IMR-90 (cell line): Measurements from ENCODE around the gene ST7. TPM values are rescaled to one million over a fixed set of nuclear protein-coding genes. Genes with fewer than 3 reads are reported as not detected.

Experiments used
- ATAC-seq: fragments of 200-7000 bp; cut with Tn5 transposase; 2 replicates; pipeline ENCODE4 v1.9.1; 2020; ENCODE audit warnings: low read depth, mild to moderate bottlenecking, moderate library complexity
- BruUV-seq: library from RNA; stranded (reverse); fragments of 400-500 nt; replicated peaks from 2 replicates; lab custom pipeline; 2021; lab: Mats Ljungman, UMichigan
- CTCF ChIA-PET: fragments of 300-600 bp; formaldehyde crosslinking; extraction: SDS; loops from one replicate; lab custom pipeline; 2021; ENCODE audit warnings: antibody characterized with exemption; lab: Yijun Ruan, JAX
- POLR2A ChIA-PET: fragments of 300-600 bp; sonication (Branson Sonifier 250); formaldehyde crosslinking; loops from one replicate; lab custom pipeline; 2022; ENCODE audit warnings: antibody characterized with exemption; ENCODE audit not compliant: unreplicated experiment; lab: Charles Lee
- DNase-seq: peaks from one replicate; pipeline ENCODE4 v3.0.0; 2013
- H2AFZ ChIP-seq: replicated peaks from 2 replicates; pipeline ENCODE3; 2013; ENCODE audit warnings: low read length, mild to moderate bottlenecking; ENCODE audit not compliant: poor library complexity
- H2AK5ac ChIP-seq: 2 replicates; pipeline ENCODE4 v1.6.1; 2013; ENCODE audit warnings: low read depth, low read length, inconsistent platforms
- H2AK9ac ChIP-seq: replicated peaks from 2 replicates; pipeline ENCODE3; 2013; ENCODE audit warnings: mild to moderate bottlenecking, low read depth, low read length, moderate library complexity; ENCODE audit not compliant: poor library complexity
- H2BK120ac ChIP-seq: 2 replicates; pipeline ENCODE4 v1.6.1; 2013; ENCODE audit warnings: low read depth, low read length, inconsistent platforms
- H2BK15ac ChIP-seq: 3 replicates; pipeline ENCODE4 v1.6.1; 2013; ENCODE audit warnings: low read depth, low read length, inconsistent platforms
- H2BK20ac ChIP-seq: 2 replicates; pipeline ENCODE4 v1.6.1; 2013; ENCODE audit warnings: low read depth, mild to moderate bottlenecking, inconsistent platforms, low read length, moderate library complexity
- H2BK5ac ChIP-seq: 2 replicates; pipeline ENCODE4 v1.6.1; 2013; ENCODE audit warnings: mild to moderate bottlenecking, low read depth, low read length, inconsistent platforms; ENCODE audit not compliant: poor library complexity, severe bottlenecking
- H3K14ac ChIP-seq: replicated peaks from 2 replicates; pipeline ENCODE4 v1.6.1; 2013; ENCODE audit warnings: low read depth, low read length, inconsistent platforms
- H3K18ac ChIP-seq: 2 replicates; pipeline ENCODE4 v1.6.1; 2013; ENCODE audit warnings: low read depth, low read length, control low read depth
- H3K23ac ChIP-seq: 2 replicates; pipeline ENCODE4 v1.6.1; 2013; ENCODE audit warnings: low read depth, low read length, inconsistent platforms
- H3K27ac ChIP-seq: 2 replicates; pipeline ENCODE4 v1.5.1; 2013; ENCODE audit warnings: mild to moderate bottlenecking, control low read depth, low read length; ENCODE audit not compliant: insufficient read depth
- H3K27me3 ChIP-seq: 2 replicates; pipeline ENCODE4 v1.6.1; 2013; ENCODE audit warnings: low read length; ENCODE audit not compliant: control insufficient read depth, insufficient read depth
- H3K36me3 ChIP-seq: 2 replicates; pipeline ENCODE4 v1.6.1; 2013; ENCODE audit warnings: low read length, mixed read lengths; ENCODE audit not compliant: control insufficient read depth, insufficient read depth
- H3K4ac ChIP-seq: 2 replicates; pipeline ENCODE4 v1.6.1; 2013; ENCODE audit warnings: low read depth, low read length, inconsistent platforms
- H3K4me1 ChIP-seq: 2 replicates; pipeline ENCODE4 v1.6.1; 2013; ENCODE audit warnings: low read length, mixed read lengths; ENCODE audit not compliant: control insufficient read depth, insufficient read depth
- H3K4me2 ChIP-seq: 2 replicates; pipeline ENCODE4 v1.6.1; 2013; ENCODE audit warnings: low read depth, mild to moderate bottlenecking, control low read depth, low read length, moderate library complexity
- H3K4me3 ChIP-seq: 2 replicates; pipeline ENCODE4 v1.5.1; 2013; ENCODE audit warnings: low read depth, mild to moderate bottlenecking, control low read depth, low read length, moderate library complexity; ENCODE audit not compliant: insufficient read depth
- H3K56ac ChIP-seq: 2 replicates; pipeline ENCODE4 v1.6.1; 2013; ENCODE audit warnings: low read length, inconsistent platforms; ENCODE audit not compliant: insufficient read depth; ENCODE audit errors: extremely low read depth
- H3K79me1 ChIP-seq, 2 experiments: 2 replicates each; pipeline ENCODE4 v1.6.1; 2013; ENCODE audit warnings: low read length in 2 of 2, inconsistent platforms in 1 of 2, low read depth in 1 of 2
- H3K9ac ChIP-seq: 2 replicates; pipeline ENCODE4 v1.6.1; 2013; ENCODE audit warnings: low read depth, low read length, control low read depth
- H3K9me1 ChIP-seq: 2 replicates; pipeline ENCODE4 v1.6.1; 2013; ENCODE audit warnings: low read length, inconsistent platforms; ENCODE audit not compliant: insufficient read depth
- H3K9me3 ChIP-seq: 2 replicates; pipeline ENCODE4 v1.6.1; 2013; ENCODE audit warnings: low read length; ENCODE audit not compliant: control insufficient read depth, insufficient read depth
- H4K20me1 ChIP-seq: 2 replicates; pipeline ENCODE4 v1.6.1; 2013; ENCODE audit warnings: low read length, inconsistent platforms; ENCODE audit not compliant: insufficient read depth
- H4K5ac ChIP-seq: 2 replicates; pipeline ENCODE4 v1.6.1; 2013; ENCODE audit warnings: mild to moderate bottlenecking, low read depth, low read length, control low read depth
- H4K8ac ChIP-seq, 2 experiments: 2 replicates each; pipeline ENCODE4 v1.6.1; 2013; ENCODE audit warnings: low read depth in 2 of 2, low read length in 2 of 2, control low read depth in 1 of 2, inconsistent platforms in 1 of 2
- H4K91ac ChIP-seq: 2 replicates; pipeline ENCODE4 v1.6.1; 2013; ENCODE audit warnings: low read depth, low read length, inconsistent platforms; ENCODE audit not compliant: insufficient read depth
- BHLHE40 ChIP-seq: fragments of 150-350 bp; IDR thresholded peaks from 2 replicates; pipeline ENCODE4 v1.6.1; 2016; ENCODE audit warnings: mild to moderate bottlenecking, low read depth, low read length
- CHD1 ChIP-seq: IDR thresholded peaks from 2 replicates; pipeline ENCODE4 v1.6.1; 2012; ENCODE audit warnings: low read depth, low read length, improper control_type of control experiment
- CTCF ChIP-seq: conservative IDR thresholded peaks from 2 replicates; pipeline ENCODE4 v1.5.1; 2012; ENCODE audit warnings: mild to moderate bottlenecking, low read depth, low read length, improper control_type of control experiment
- ELK1 ChIP-seq: fragments of 150-350 bp; IDR thresholded peaks from 2 replicates; pipeline ENCODE4 v1.6.1; 2016; ENCODE audit warnings: low read depth, mild to moderate bottlenecking, low read length, moderate library complexity, borderline replicate concordance
- MAFK ChIP-seq: IDR thresholded peaks from 2 replicates; pipeline ENCODE4 v1.6.1; 2012; ENCODE audit warnings: low read depth, low read length, improper control_type of control experiment
- MXI1 ChIP-seq: IDR thresholded peaks from 2 replicates; pipeline ENCODE4 v1.6.1; 2012; ENCODE audit warnings: low read depth, mild to moderate bottlenecking, low read length, moderate library complexity, borderline replicate concordance
- NFE2L2 ChIP-seq: fragments of 150-350 bp; IDR thresholded peaks from 2 replicates; pipeline ENCODE4 v1.6.1; 2016; ENCODE audit warnings: low read depth, mild to moderate bottlenecking, low read length
- POLR2A ChIP-seq: IDR thresholded peaks from 2 replicates; pipeline ENCODE4 v1.6.1; 2012; ENCODE audit warnings: mild to moderate bottlenecking, low read depth, low read length
- RAD21 ChIP-seq: IDR thresholded peaks from 2 replicates; pipeline ENCODE4 v1.6.1; 2012; ENCODE audit warnings: low read length, improper control_type of control experiment
- SMC3 ChIP-seq: fragments of 150-350 bp; IDR thresholded peaks from 2 replicates; pipeline ENCODE4 v1.6.1; 2016; ENCODE audit warnings: low read depth, mild to moderate bottlenecking, antibody characterized with exemption, low read length, moderate library complexity
- WGBS, 2 experiments: methylation state at CpG; one replicate each; pipeline versions ENCODE4 v1.1.5 to v1.1.7; 2013; ENCODE audit warnings: missing lambda C conversion rate in 2 of 2; ENCODE audit not compliant: insufficient read length in 1 of 2; ENCODE audit errors: extremely low coverage in 2 of 2; 5-methylcytosine and 5-hydroxymethylcytosine counted together
- dilution Hi-C: fragments of 300-500 bp; cut with HindIII; formaldehyde crosslinking; loops from one replicate; pipeline ENCODE4 v1.14.3; 2018; ENCODE audit warnings: low sequenced_read_pairs; ENCODE audit not compliant: unreplicated experiment
- in situ Hi-C: fragments of 300-500 bp; cut with MboI; formaldehyde crosslinking; loops from 3 replicates; pipeline ENCODE4 v1.14.3; 2019; ENCODE audit warnings: low sequenced_read_pairs, inconsistent platforms, mixed read lengths
- intact Hi-C: fragments of 100-400 bp; cut with micrococcal nuclease; formaldehyde crosslinking; loops from 2 replicates; pipeline ENCODE4 v1.10.0; 2022
- polyA plus RNA-seq, 3 experiments: library from polyadenylated mRNA; depleted of rRNA; stranded (reverse); fragments of >200 nt; gene quantifications; 2 replicates each; pipeline ENCODE4 v1.2.3, GENCODE V29; 2012; ENCODE audit warnings: low replicate concordance in 1 of 3
- total RNA-seq: library from RNA; depleted of rRNA; stranded (reverse); fragments of >200 nt; gene quantifications from 2 replicates; pipeline ENCODE4 v1.2.3, GENCODE V29; 2012

ST7 gene
- total and polyA plus RNA-seq, 2 of the 4 experiments (the other 2 are of a cell fraction), result 18.6 to 26.0 TPM

DNA sequence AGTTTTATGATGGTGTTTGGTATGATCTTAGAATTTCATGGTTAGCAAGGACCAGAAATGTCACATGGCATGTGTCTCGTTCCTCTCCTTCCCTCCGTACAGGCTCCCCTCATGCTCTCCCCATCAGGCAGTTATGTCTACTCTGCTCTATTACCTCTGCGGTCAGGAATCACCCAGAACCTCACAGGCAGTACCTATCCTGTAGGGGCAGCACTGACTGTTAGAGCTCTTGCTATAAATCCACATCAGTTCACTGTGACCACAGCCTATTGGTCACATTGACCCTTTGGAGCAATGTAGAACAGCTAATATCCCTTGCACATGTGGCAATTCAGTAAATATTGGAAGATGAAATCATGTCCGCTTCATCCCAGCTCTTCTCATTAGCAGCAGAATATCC lies 217.8 kb downstream of the ST7 start:
- intact Hi-C loops, result no loop called here
- WGBS, 2 experiments, result no CpG with 5 or more reads among the region's 4 CpGs

More for the DNA sequence above, 217.8 kb downstream of the ST7 start:
- 0 out of 4 replicates have a peak overlapping the region, but pooled peaks of 1 of the 2 experiments have one; percentile 1 for H4K8ac ChIP-seq
- H2AFZ ChIP-seq, result no peak overlapping the region
- no peak overlapping the region for H2AK9ac ChIP-seq
- H2BK20ac ChIP-seq, result peak overlapping the region; percentile 67
- dilution Hi-C loops (no loop called here), in situ Hi-C loops (no loop called here)
- no peaks in the 10 kb centered on the region for H3K27me3 ChIP-seq
- TF ChIP-seq CTCF (no peak), NFE2L2 (no peak), MXI1 (no peak), POLR2A (no peak), ELK1 (no peak), BHLHE40 (no peak), CHD1 (no peak), SMC3 (no peak), RAD21 (no peak), MAFK (no peak)
- no peak overlapping the region for H3K4me2 ChIP-seq
- ChIA-PET CTCF (interaction anchor here (0.7 kb wide), 1 partner anchor 37 kb away, joined by 3 read pairs; no protein-coding TSS in a partner anchor), POLR2A (interaction anchor here (0.6 kb wide), 1 partner anchor 47 kb away, joined by 3 read pairs; no protein-coding TSS in a partner anchor)
- H4K91ac ChIP-seq, result peak overlapping the region; percentile 72
- no peak for DNase-seq
- H3K56ac ChIP-seq, result no peak overlapping the region
- peak overlapping the region; percentile 78 for H3K4ac ChIP-seq
- H3K9ac ChIP-seq, result no peak overlapping the region
- peak overlapping the region; percentile 80; the same call in 1 of the 3 replicates for H2BK15ac ChIP-seq
- peaks cover 5% of the 10 kb centered on the region; the same call in 1 of the 2 replicates for H3K36me3 ChIP-seq
- H3K23ac ChIP-seq, result no peak overlapping the region
- H3K9me1 ChIP-seq, result peaks cover 13% of the 10 kb centered on the region; the same call in 1 of the 2 replicates
- no peak overlapping the region for H3K4me3 ChIP-seq
- no peak overlapping the region for H3K18ac ChIP-seq
- H3K27ac ChIP-seq, result no peak overlapping the region; the same call in 1 of the 2 replicates
- peak overlapping the region; percentile 78 for H2AK5ac ChIP-seq
- H2BK5ac ChIP-seq, result no peak overlapping the region
- peak overlapping the region; percentile 74; the same call in 1 of the 2 replicates for H3K14ac ChIP-seq
- no peaks in the 10 kb centered on the region for H3K9me3 ChIP-seq
- H4K20me1 ChIP-seq, result no peaks in the 10 kb centered on the region
- peak overlapping the region; percentile 20; the same call in 1 of the 2 replicates for H4K5ac ChIP-seq
- H3K4me1 ChIP-seq, result peaks cover 8% of the 10 kb centered on the region
- peak overlapping the region; percentile 79 for H2BK120ac ChIP-seq
- no peak for ATAC-seq
- H3K79me1 ChIP-seq, result no peaks in the 10 kb centered on the region
- BruUV-seq, result no TSS peak
